ENCODE data around the gene USO1.

DNA sequence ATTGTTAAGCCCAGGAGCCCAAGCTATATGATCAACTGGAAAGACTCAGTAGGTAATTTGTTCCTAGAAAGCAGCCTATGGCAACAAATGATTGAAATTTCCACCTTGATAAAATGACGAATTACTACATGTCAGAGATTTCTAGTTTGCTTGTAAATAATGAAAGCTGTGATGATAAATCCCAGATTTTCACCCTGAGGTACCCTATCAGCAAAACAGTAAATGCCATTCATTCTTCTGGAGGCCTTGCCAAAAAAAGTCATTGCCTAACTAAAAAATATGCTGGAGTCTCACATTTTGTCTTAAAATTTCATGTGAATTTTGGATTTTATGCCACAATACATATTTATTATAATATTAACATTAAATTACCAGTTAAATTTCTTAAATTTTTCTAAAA lies 106.5 kb downstream of the USO1 start:
- TF ChIP-seq, protein P1, sequence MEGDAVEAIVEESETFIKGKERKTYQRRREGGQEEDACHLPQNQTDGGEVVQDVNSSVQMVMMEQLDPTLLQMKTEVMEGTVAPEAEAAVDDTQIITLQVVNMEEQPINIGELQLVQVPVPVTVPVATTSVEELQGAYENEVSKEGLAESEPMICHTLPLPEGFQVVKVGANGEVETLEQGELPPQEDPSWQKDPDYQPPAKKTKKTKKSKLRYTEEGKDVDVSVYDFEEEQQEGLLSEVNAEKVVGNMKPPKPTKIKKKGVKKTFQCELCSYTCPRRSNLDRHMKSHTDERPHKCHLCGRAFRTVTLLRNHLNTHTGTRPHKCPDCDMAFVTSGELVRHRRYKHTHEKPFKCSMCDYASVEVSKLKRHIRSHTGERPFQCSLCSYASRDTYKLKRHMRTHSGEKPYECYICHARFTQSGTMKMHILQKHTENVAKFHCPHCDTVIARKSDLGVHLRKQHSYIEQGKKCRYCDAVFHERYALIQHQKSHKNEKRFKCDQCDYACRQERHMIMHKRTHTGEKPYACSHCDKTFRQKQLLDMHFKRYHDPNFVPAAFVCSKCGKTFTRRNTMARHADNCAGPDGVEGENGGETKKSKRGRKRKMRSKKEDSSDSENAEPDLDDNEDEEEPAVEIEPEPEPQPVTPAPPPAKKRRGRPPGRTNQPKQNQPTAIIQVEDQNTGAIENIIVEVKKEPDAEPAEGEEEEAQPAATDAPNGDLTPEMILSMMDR (conservative IDR thresholded peaks at IDR 0.05) = no peak
- no peak for TF ChIP-seq ZFX (IDR thresholded peaks at IDR 0.05)
